Upper lobe of left lung (tissue), 4 donors: ENCODE results near the gene SPOCK1.

ENCODE experiments used
- CTCF ChIP-seq, 6 experiments: fragments of 450-650 bp in 4 of 6; fragments of 200-600 bp in 2 of 6; sonication (generic) in 2 of 6; IDR thresholded peaks; one replicate each; pipeline ENCODE4 v1.5.1; 2016 to 2019; ENCODE audit warnings: antibody characterized with exemption in 6 of 6
- EP300 ChIP-seq, 4 donors: sonication (generic); formaldehyde crosslinking; IDR thresholded peaks; one replicate each; pipeline ENCODE4 v1.5.1; 2017; ENCODE audit warnings: antibody characterized with exemption in 4 of 4, control low read depth in 2 of 4
- POLR2AphosphoS5 ChIP-seq, 2 donors: sonication (generic); formaldehyde crosslinking; IDR thresholded peaks; one replicate each; pipeline ENCODE4 v1.5.1; 2017; ENCODE audit warnings: antibody characterized with exemption in 2 of 2

- TF ChIP-seq CTCF (IDR thresholded peaks at IDR 0.05) (no peak), EP300 (IDR thresholded peaks at IDR 0.05) (no peak), POLR2AphosphoS5 (IDR thresholded peaks at IDR 0.05) (no peak)
These were observed 351.0 kb downstream of the SPOCK1 start for GRCh38 chr5:137148159-137148558.
